ENCODE measurements around the gene ST3GAL6. TPM values are rescaled to one million over a fixed set of nuclear protein-coding genes. Genes with fewer than 3 reads are reported as not detected.

The ST3GAL6 gene
- total and polyA plus RNA-seq, 2 of the 13 experiments (the other 11 are each of a cell fraction or from before 2014, with no cell fraction given), result 17.5 to 23.2 TPM

- TF ChIP-seq, protein P1, sequence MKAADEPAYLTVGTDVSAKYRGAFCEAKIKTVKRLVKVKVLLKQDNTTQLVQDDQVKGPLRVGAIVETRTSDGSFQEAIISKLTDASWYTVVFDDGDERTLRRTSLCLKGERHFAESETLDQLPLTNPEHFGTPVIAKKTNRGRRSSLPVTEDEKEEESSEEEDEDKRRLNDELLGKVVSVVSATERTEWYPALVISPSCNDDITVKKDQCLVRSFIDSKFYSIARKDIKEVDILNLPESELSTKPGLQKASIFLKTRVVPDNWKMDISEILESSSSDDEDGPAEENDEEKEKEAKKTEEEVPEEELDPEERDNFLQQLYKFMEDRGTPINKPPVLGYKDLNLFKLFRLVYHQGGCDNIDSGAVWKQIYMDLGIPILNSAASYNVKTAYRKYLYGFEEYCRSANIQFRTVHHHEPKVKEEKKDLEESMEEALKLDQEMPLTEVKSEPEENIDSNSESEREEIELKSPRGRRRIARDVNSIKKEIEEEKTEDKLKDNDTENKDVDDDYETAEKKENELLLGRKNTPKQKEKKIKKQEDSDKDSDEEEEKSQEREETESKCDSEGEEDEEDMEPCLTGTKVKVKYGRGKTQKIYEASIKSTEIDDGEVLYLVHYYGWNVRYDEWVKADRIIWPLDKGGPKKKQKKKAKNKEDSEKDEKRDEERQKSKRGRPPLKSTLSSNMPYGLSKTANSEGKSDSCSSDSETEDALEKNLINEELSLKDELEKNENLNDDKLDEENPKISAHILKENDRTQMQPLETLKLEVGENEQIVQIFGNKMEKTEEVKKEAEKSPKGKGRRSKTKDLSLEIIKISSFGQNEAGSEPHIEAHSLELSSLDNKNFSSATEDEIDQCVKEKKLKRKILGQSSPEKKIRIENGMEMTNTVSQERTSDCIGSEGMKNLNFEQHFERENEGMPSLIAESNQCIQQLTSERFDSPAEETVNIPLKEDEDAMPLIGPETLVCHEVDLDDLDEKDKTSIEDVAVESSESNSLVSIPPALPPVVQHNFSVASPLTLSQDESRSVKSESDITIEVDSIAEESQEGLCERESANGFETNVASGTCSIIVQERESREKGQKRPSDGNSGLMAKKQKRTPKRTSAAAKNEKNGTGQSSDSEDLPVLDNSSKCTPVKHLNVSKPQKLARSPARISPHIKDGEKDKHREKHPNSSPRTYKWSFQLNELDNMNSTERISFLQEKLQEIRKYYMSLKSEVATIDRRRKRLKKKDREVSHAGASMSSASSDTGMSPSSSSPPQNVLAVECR (CRISPR knock-in tag; IDR thresholded peaks at IDR 0.05; ENCODE audit: borderline replicate concordance), result peak; percentile 22; the same call in 1 of the 2 replicates
- TF ChIP-seq ZKSCAN1 (IDR thresholded peaks at IDR 0.05; ENCODE audit: low read length) (no peak), SMARCC2 (IDR thresholded peaks at IDR 0.05) (no peak), DNMT1 (CRISPR knock-in tag; IDR thresholded peaks at IDR 0.05) (no peak), ZNF746 (CRISPR knock-in tag; IDR thresholded peaks at IDR 0.05) (no peak), ZNF441 (CRISPR knock-in tag; IDR thresholded peaks at IDR 0.05; ENCODE audit: borderline replicate concordance) (no peak), PBX2 (CRISPR knock-in tag; IDR thresholded peaks at IDR 0.05) (no peak), ZNF253 (CRISPR knock-in tag; IDR thresholded peaks at IDR 0.05; ENCODE audit: borderline replicate concordance) (no peak), ZNF713 (CRISPR knock-in tag; IDR thresholded peaks at IDR 0.05) (no peak), ZNF337 (CRISPR knock-in tag; IDR thresholded peaks at IDR 0.05; ENCODE audit: borderline replicate concordance, low read depth) (no peak), ZNF260 (CRISPR knock-in tag; IDR thresholded peaks at IDR 0.05; ENCODE audit: borderline replicate concordance, low read depth) (no peak), ZNF543 (CRISPR knock-in tag; IDR thresholded peaks at IDR 0.05) (no peak), HIVEP1 (CRISPR knock-in tag; IDR thresholded peaks at IDR 0.05) (no peak), ZMYM2 (CRISPR knock-in tag; IDR thresholded peaks at IDR 0.05) (no peak), ZNF383 (CRISPR knock-in tag; IDR thresholded peaks at IDR 0.05; ENCODE audit: borderline replicate concordance) (no peak), NFE2L2 (IDR thresholded peaks at IDR 0.05; ENCODE audit: low read length) (no peak)
- TF ChIP-seq, protein P2, sequence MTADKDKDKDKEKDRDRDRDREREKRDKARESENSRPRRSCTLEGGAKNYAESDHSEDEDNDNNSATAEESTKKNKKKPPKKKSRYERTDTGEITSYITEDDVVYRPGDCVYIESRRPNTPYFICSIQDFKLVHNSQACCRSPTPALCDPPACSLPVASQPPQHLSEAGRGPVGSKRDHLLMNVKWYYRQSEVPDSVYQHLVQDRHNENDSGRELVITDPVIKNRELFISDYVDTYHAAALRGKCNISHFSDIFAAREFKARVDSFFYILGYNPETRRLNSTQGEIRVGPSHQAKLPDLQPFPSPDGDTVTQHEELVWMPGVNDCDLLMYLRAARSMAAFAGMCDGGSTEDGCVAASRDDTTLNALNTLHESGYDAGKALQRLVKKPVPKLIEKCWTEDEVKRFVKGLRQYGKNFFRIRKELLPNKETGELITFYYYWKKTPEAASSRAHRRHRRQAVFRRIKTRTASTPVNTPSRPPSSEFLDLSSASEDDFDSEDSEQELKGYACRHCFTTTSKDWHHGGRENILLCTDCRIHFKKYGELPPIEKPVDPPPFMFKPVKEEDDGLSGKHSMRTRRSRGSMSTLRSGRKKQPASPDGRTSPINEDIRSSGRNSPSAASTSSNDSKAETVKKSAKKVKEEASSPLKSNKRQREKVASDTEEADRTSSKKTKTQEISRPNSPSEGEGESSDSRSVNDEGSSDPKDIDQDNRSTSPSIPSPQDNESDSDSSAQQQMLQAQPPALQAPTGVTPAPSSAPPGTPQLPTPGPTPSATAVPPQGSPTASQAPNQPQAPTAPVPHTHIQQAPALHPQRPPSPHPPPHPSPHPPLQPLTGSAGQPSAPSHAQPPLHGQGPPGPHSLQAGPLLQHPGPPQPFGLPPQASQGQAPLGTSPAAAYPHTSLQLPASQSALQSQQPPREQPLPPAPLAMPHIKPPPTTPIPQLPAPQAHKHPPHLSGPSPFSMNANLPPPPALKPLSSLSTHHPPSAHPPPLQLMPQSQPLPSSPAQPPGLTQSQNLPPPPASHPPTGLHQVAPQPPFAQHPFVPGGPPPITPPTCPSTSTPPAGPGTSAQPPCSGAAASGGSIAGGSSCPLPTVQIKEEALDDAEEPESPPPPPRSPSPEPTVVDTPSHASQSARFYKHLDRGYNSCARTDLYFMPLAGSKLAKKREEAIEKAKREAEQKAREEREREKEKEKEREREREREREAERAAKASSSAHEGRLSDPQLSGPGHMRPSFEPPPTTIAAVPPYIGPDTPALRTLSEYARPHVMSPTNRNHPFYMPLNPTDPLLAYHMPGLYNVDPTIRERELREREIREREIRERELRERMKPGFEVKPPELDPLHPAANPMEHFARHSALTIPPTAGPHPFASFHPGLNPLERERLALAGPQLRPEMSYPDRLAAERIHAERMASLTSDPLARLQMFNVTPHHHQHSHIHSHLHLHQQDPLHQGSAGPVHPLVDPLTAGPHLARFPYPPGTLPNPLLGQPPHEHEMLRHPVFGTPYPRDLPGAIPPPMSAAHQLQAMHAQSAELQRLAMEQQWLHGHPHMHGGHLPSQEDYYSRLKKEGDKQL (CRISPR knock-in tag; IDR thresholded peaks at IDR 0.05; ENCODE audit: low read depth), result 0 out of 2 replicates have a peak, but pooled peaks have one; percentile 39
- TF ChIP-seq, protein P3, sequence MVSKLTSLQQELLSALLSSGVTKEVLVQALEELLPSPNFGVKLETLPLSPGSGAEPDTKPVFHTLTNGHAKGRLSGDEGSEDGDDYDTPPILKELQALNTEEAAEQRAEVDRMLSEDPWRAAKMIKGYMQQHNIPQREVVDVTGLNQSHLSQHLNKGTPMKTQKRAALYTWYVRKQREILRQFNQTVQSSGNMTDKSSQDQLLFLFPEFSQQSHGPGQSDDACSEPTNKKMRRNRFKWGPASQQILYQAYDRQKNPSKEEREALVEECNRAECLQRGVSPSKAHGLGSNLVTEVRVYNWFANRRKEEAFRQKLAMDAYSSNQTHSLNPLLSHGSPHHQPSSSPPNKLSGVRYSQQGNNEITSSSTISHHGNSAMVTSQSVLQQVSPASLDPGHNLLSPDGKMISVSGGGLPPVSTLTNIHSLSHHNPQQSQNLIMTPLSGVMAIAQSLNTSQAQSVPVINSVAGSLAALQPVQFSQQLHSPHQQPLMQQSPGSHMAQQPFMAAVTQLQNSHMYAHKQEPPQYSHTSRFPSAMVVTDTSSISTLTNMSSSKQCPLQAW (CRISPR knock-in tag; IDR thresholded peaks at IDR 0.05), result peak; percentile 97
These were observed 14.1 kb downstream of the ST3GAL6 start (continued) for GRCh38 chr3:98777286-98777685.
